Mucosa of stomach (tissue), 1 donor: ENCODE data around the gene CDC26.
"Not testable (repeated sequence)": the region's sequence is repeated elsewhere in the genome, so short reads cannot be mapped to it uniquely, and the experiment has no call there.

Experiments used
- H3K27me3 ChIP-seq: one replicate; pipeline ENCODE4 v1.7.0; 2013; ENCODE audit warnings: mild to moderate bottlenecking, low read length; ENCODE audit not compliant: control insufficient read depth, insufficient read depth
- H3K36me3 ChIP-seq: one replicate; pipeline ENCODE4 v1.7.0; 2013; ENCODE audit warnings: low read length; ENCODE audit not compliant: control insufficient read depth, insufficient read depth
- H3K4me1 ChIP-seq: one replicate; pipeline ENCODE4 v1.7.0; 2013; ENCODE audit warnings: mild to moderate bottlenecking, low read length; ENCODE audit not compliant: control insufficient read depth, insufficient read depth
- H3K4me3 ChIP-seq: one replicate; pipeline ENCODE4 v1.7.0; 2013; ENCODE audit warnings: low read length
- H3K9ac ChIP-seq: one replicate; pipeline ENCODE4 v1.7.0; 2013; ENCODE audit warnings: mild to moderate bottlenecking, low read length, moderate library complexity
- H3K9me3 ChIP-seq: one replicate; pipeline ENCODE4 v1.7.0; 2013; ENCODE audit warnings: mild to moderate bottlenecking, low read length, moderate library complexity; ENCODE audit not compliant: control insufficient read depth
- donor health status: Pancreatic carcinoma.

Gene CDC26

GRCh38 chr9:113250807-113251206, 24.6 kb downstream of the CDC26 start:
- no peaks in the 10 kb centered on the region for H3K27me3 ChIP-seq
- H3K4me1 ChIP-seq: no peaks in the 10 kb centered on the region
- H3K9ac ChIP-seq: no peak overlapping the region
- H3K36me3 ChIP-seq: no peaks in the 10 kb centered on the region
- no peaks in the 10 kb centered on the region for H3K9me3 ChIP-seq
- H3K4me3 ChIP-seq: no peak overlapping the region

DNA sequence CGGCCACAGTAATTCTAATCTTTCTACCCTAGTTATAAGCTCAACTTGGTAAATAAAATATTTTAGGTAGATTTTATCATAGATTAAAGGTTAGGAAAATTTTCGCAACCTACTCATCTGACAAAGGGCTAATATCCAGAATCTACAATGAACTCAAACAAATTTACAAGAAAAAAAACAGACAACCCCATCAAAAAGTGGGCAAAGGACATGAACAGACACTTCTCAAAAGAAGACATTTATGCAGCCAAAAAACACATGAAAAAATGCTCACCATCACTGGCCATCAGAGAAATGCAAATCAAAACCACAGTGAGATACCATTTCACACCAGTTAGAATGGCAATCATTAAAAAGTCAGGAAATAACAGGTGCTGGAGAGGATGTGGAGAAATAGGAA, 25.7 kb downstream of the CDC26 start:
- H3K9ac ChIP-seq, H3K27me3 ChIP-seq, H3K9me3 ChIP-seq, H3K36me3 ChIP-seq, H3K4me3 ChIP-seq, H3K4me1 ChIP-seq: not testable (repeated sequence)

GRCh38 chr9:113247640-113248039, 27.7 kb downstream of the CDC26 start:
- H3K27me3 ChIP-seq: no peaks in the 10 kb centered on the region
- H3K4me3 ChIP-seq: no peak overlapping the region
- H3K4me1 ChIP-seq: no peaks in the 10 kb centered on the region
- H3K36me3 ChIP-seq: no peaks in the 10 kb centered on the region
- H3K9ac ChIP-seq: no peak overlapping the region
- no peaks in the 10 kb centered on the region for H3K9me3 ChIP-seq

DNA sequence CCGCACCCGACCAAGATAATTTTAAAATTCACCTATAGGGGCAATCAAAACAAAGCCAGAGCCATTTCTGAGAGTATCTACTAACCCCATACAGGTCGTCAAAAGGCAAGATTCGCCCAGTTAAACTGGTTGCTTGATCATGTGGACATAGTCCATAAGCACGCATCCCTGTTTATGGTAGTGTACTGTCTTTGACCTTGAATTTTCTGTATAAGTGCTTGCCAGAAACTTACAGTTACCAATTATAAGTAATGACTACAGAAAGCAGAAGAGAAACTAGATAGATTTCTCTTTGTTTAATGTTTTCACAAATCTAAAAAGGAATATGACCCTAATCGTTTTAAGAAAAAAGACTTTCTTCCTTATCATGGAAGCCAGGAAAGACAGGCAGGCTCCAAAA, 28.4 kb downstream of the CDC26 start:
- Histone ChIP-seq H3K9me3 (no peaks in the 10 kb centered on the region), H3K27me3 (no peaks in the 10 kb centered on the region), H3K9ac (no peak overlapping the region), H3K36me3 (no peaks in the 10 kb centered on the region), H3K4me1 (no peaks in the 10 kb centered on the region), H3K4me3 (no peak overlapping the region)

DNA sequence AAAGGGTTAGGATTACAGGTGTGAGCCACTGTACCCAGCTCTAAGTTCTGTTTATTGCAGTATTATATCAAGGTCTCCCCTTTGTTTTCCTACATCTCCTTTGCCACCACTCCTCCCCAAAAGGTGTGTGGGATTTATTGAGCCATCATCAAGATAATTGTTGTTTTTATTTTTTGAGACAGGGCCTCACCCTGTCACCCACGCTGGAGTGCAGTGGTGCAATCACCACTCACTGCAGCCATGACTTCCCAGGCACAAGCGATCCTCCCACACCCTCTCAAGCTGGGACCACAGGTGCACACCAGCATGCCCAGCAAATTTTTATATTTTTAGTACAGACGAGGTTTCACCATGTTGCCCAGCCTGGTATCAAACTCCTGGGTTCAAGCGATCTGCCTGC, 29.5 kb downstream of the CDC26 start:
- H3K36me3 ChIP-seq: peaks cover 4% of the 10 kb centered on the region
- no peak overlapping the region for H3K4me3 ChIP-seq
- no peaks in the 10 kb centered on the region for H3K4me1 ChIP-seq
- H3K9me3 ChIP-seq: no peaks in the 10 kb centered on the region
- no peaks in the 10 kb centered on the region for H3K27me3 ChIP-seq
- no peak overlapping the region for H3K9ac ChIP-seq

GRCh38 chr9:113244556-113244955, 30.8 kb downstream of the CDC26 start:
- H3K4me1 ChIP-seq: no peaks in the 10 kb centered on the region
- H3K27me3 ChIP-seq: no peaks in the 10 kb centered on the region
- no peak overlapping the region for H3K9ac ChIP-seq
- H3K36me3 ChIP-seq: peaks cover 4% of the 10 kb centered on the region
- H3K4me3 ChIP-seq: no peak overlapping the region
- no peaks in the 10 kb centered on the region for H3K9me3 ChIP-seq

- Histone ChIP-seq H3K9ac (no peak overlapping the region), H3K4me1 (no peaks in the 10 kb centered on the region), H3K9me3 (no peaks in the 10 kb centered on the region), H3K27me3 (no peaks in the 10 kb centered on the region), H3K4me3 (no peak overlapping the region), H3K36me3 (peaks cover 4% of the 10 kb centered on the region)
Measured at GRCh38 chr9:113241161-113241560, 34.2 kb downstream of the CDC26 start.

GRCh38 chr9:113238859-113239232, 36.5 kb downstream of the CDC26 start:
- peaks cover 3% of the 10 kb centered on the region for H3K4me1 ChIP-seq
- H3K4me3 ChIP-seq: no peak overlapping the region
- H3K9ac ChIP-seq: no peak overlapping the region
- H3K9me3 ChIP-seq: no peaks in the 10 kb centered on the region
- peaks cover 4% of the 10 kb centered on the region for H3K36me3 ChIP-seq
- H3K27me3 ChIP-seq: no peaks in the 10 kb centered on the region

GRCh38 chr9:113238202-113238858, 37.0 kb downstream of the CDC26 start:
- H3K9me3 ChIP-seq: no peaks in the 10 kb centered on the region
- H3K27me3 ChIP-seq: no peaks in the 10 kb centered on the region
- peaks cover 4% of the 10 kb centered on the region for H3K36me3 ChIP-seq
- H3K4me3 ChIP-seq: no peak overlapping the region
- peaks cover 8% of the 10 kb centered on the region for H3K4me1 ChIP-seq
- H3K9ac ChIP-seq: no peak overlapping the region

GRCh38 chr9:113237026-113237425, 38.3 kb downstream of the CDC26 start:
- no peaks in the 10 kb centered on the region for H3K9me3 ChIP-seq
- H3K4me3 ChIP-seq: no peak overlapping the region
- H3K27me3 ChIP-seq: no peaks in the 10 kb centered on the region
- H3K4me1 ChIP-seq: peaks cover 16% of the 10 kb centered on the region
- H3K36me3 ChIP-seq: peaks cover 4% of the 10 kb centered on the region
- H3K9ac ChIP-seq: no peak overlapping the region

- not testable (repeated sequence) for H3K27me3 ChIP-seq, H3K9me3 ChIP-seq, H3K9ac ChIP-seq, H3K36me3 ChIP-seq, H3K4me3 ChIP-seq
- peaks cover 16% of the 10 kb centered on the region for H3K4me1 ChIP-seq
Measured at GRCh38 chr9:113235701-113236255, 39.6 kb downstream of the CDC26 start.

- no peak overlapping the region for H3K4me3 ChIP-seq
- no peaks in the 10 kb centered on the region for H3K9me3 ChIP-seq
- peaks cover 30% of the 10 kb centered on the region for H3K4me1 ChIP-seq
- no peaks in the 10 kb centered on the region for H3K27me3 ChIP-seq
- no peaks in the 10 kb centered on the region for H3K36me3 ChIP-seq
- no peak overlapping the region for H3K9ac ChIP-seq
Measured at GRCh38 chr9:113231701-113232100, 43.7 kb downstream of the CDC26 start.
